Renal cortex interstitium (tissue), 11 donors: ENCODE data around the gene LSM4. TPM values are rescaled to one million over a fixed set of nuclear protein-coding genes. Genes with fewer than 3 reads are reported as not detected.

Source experiments
- DNase-seq, 11 donors: peaks; one replicate each; pipeline ENCODE4 v3.0.0-alpha.2; 2013; ENCODE audit warnings: low read depth in 9 of 11, low spot score in 4 of 11; ENCODE audit errors: extremely low read depth in 1 of 11
- polyA plus RNA-seq, 3 donors: library from polyadenylated mRNA; unstranded; fragments of 120-200 nt; gene quantifications; one replicate each; pipeline ENCODE4 v1.2.1, GENCODE V29; 2013; ENCODE audit not compliant: insufficient read length in 3 of 3

Gene LSM4
- polyA plus RNA-seq, 3 donors: 84.2 to 120 (median 108) TPM

- DNase-seq: no peak
These were observed 21.2 kb downstream of the LSM4 start for GRCh38 chr19:18301718-18302111.

DNA sequence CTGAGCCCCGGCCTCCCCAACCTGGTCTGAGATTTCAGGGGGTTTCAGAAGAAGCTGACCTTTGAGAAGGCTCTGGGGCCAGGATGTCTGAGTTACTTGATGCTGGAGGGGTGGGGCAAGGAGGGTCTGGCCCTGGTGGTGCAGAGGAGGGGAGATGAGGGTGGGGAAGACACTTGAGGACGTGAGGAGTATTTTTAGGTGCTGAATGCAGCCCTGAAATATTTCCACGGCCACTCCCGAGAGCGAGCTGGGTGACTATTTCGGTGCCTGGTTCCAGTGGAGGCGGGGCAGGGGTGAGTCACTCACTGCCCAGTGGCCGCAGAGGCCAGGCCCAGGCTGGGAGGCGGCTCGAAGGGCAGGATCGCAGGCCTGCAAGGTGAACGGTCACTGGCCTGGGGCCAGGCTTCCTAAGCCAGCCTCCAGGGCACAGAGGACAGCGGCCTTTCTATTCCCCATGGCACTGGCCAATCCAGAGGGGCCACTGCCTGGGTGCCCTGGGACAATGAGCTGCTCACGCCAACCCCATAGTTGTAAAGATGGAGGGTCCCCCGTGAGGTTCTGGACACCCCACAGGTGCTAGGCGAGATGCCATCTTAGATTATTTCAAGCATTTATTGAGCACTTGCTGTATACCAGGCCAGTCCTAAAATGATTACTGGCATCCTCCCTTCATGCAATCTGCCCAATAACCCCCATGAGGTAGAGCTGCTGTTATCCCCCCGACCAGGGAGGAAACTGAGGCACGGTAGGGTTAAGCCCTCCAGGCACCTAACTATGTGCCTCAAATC, 21.8 kb downstream of the LSM4 start:
- no peak for DNase-seq

GRCh38 chr19:18299654-18300053, 23.2 kb downstream of the LSM4 start:
- DNase-seq: no peak

- DNase-seq: no peak
These were observed 24.3 kb downstream of the LSM4 start for GRCh38 chr19:18298601-18299000.

GRCh38 chr19:18297308-18297707, 25.6 kb downstream of the LSM4 start:
- no peak for DNase-seq

DNA sequence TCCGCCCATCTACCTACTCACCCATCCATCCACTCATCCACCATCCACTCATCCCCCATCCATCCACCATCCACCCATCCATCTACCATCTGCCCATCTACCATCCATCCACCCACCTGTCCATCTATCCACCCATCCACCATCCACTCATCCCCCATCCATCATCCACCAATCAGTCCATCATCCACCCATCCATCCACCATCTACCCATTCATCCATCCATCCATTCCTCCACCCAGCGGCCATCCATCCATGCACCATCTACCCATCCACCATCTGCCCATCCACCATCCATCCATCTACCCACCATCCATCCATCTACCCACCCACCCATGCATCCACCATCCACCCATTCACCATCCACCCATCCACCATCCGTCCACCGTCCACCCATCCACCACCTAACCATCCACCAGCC, 27.8 kb downstream of the LSM4 start:
- no peak for DNase-seq

- no peak for DNase-seq
These were observed 28.4 kb downstream of the LSM4 start for GRCh38 chr19:18294467-18294864.

- DNase-seq: no peak
These were observed 29.0 kb downstream of the LSM4 start for GRCh38 chr19:18293642-18294466.

- peak in 5 of 11 donors; percentile 76 to 86 (median 79) for DNase-seq
These were observed 29.9 kb downstream of the LSM4 start for GRCh38 chr19:18292810-18293641.

- DNase-seq: no peak
These were observed 30.4 kb downstream of the LSM4 start for GRCh38 chr19:18292462-18292809.

DNA sequence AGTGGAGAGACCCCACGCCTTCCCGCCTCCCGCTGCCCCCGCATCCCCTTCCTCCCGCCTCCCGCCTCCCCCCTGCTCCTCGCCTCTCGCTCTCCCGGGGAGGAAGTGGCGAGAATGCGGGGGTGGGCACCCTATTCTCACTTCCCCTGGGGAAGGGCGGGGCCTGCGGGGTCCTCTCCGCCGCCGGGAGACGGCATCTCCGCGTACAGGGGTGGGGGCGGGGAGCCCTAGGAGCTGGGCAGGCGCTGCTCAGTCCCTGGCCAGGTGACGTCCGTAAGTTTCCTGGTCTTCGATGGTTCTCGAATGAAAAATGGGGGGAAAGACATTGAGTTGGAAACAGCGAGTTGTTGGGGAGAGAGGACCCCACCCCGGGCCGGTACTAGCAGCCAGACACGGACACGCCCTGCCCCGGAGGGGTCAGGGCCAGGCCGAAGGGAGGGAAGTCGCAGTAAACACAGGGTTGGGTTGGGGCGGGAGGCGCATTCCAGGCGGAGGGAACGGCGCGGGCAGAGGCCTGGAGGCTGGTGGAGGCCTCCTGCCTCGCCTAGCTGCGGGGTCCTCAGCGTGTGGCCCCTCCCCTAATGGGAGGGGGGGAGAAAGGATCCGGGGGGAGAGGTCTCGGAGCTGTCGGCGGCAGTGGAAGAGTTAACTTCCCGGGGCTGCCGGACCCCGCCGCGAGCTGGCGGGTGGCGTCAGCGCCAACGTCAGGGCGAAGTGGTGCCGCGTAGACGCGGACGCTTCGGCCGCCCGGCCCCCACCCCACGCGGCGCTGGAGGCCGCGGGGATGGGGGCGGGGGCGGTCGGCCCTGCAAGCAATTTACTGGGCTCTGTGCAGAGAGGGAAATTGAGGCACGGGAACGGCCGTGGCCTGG, 31.1 kb downstream of the LSM4 start:
- DNase-seq: peak in 8 of 11 donors; percentile 80 to 88 (median 83)

DNA sequence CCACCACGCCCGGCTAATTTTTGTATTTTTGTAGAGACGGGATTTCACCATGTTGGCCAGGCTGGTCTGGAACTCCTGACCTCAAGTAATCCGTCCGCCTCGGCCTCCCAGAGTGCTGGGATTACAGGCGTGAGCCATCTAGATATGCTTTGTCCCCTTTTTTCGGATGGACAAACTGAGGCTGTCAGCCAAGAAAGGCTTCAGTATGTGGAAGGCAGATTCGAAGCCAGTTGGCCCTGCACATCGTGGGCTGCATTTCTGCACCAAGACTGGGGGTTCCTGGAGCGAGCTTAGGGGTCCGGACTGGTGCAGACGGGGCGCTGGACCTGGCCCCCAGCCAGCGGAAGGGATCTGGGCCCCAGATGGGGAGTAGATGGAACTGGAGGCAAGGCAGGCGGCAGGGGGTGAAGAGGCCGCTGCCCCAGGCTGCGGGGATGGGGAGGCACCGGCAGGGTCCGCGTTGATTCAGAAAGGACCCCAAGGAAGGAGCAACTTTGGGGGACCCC, 31.8 kb downstream of the LSM4 start:
- no peak for DNase-seq

DNA sequence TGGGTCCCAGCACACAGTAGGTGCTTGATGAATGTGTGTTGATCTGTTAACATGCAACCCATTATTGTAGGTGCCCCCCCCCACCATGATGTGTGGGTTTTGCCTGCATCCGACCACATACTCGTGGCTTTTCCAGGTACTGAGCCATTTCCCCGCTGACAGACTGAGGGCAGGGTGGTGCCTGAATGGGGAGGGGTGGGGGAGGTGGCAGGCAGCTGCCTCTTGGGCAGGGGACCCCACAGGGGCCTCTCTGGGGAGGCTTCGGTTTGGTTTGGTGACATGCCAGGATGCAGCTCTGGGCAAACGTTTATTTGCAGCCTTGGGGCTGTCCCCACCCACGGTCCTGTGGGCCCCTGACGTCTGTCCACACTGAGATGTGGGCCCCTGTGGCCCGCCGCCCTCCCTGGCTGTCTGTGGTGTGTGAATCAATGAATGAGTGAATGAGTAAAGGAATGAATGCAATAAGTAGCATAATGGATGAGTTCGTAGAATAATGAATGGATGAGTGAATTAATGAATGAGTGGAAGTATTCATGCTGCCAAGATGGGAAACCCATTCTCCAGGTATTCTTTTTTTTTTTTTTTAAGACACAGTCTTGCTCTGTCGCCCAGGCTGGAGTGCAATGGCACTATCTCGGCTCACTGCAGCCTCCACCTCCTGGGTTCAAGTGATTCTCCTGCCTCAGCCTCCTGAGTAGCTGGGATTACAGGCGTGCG, 32.4 kb downstream of the LSM4 start:
- no peak for DNase-seq

GRCh38 chr19:18289471-18290301, 33.2 kb downstream of the LSM4 start:
- no peak for DNase-seq

DNA sequence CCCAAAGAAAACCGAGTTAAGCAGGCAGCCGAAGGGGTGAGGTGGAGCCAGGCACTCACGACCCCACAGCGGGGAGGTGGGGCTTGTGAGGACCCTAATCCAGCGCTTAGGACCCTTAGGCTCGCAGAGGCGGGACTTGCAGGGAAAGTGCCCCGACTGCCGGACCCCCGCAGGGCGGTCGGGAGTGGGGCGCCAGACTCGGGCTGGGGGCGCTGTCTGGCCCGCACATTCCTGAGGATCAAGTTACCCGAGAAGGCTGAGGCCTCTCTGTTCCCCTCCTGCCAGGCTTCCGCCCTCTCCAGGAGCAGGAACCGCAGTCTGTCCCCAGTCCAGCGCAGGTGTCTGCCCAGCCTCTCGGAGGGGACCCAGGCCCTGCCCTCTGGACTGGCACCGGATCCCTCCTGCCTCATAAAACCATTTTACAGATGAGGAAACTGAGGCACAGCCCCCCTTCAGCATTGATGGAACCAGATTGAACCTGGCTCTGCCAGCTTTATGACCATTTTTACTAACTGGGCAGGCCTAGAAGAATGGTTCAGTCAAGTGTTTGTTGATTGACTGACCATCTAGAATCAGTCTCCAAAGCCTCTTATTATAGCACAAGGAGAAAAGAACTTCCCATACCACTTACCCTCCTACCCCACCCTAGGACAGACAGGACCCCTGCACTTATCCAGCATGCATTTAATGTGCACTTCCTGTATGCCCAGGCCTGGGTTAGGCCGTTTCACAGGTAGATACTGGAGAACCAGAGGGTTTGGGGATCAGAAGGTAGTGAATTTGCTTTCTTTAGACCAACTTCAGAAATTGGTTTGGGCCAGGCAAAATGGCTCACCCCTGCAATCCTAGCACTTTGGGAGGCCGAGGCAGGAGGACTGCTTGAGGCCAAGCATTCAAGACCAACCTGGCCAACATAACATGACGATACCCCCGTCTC, 34.8 kb downstream of the LSM4 start:
- no peak for DNase-seq
